Measurements from ENCODE around the gene DTD1. TPM values are rescaled to one million over a fixed set of nuclear protein-coding genes. Genes with fewer than 3 reads are reported as not detected.

The DTD1 gene
- polyA plus RNA-seq, 1 of the 3 experiments (the other 2 are of a cell fraction): 81.1 TPM

GRCh38 chr20:18666803-18667415, 79.1 kb downstream of the DTD1 start:
- Histone ChIP-seq H3K9me2 (no peaks in the 10 kb centered on the region), H3K27ac (ENCODE audit: low read depth in 2 of 2, low read length in 1 of 2) (no peak overlapping the region), H3K4me1 (ENCODE audit: control insufficient read depth in 1 of 2, insufficient read depth in 2 of 2, low read depth in 1 of 2, low read length in 1 of 2) (peaks cover 0 to 23% of the 10 kb centered on the region in 2 experiments; a peak in 2 of 4 replicates), H3K9ac (no peak overlapping the region), H3F3A (replicated peaks; ENCODE audit: insufficient read depth) (no peaks in the 10 kb centered on the region), H4K20me1 (ENCODE audit: insufficient read depth) (no peaks in the 10 kb centered on the region), H2AFZ (ENCODE audit: low read depth) (no peak overlapping the region), H3K27me3 (ENCODE audit: insufficient read depth) (no peaks in the 10 kb centered on the region), H3K79me2 (ENCODE audit: insufficient read depth) (no peaks in the 10 kb centered on the region), H3K9me3 (no peaks in the 10 kb centered on the region), H3K36me3 (replicated peaks in 1 of 2; ENCODE audit: control insufficient read depth in 1 of 2, insufficient read depth in 2 of 2, low read length in 1 of 2) (no peaks in the 10 kb centered on the region), H3K4me3 (ENCODE audit: low read depth in 2 of 2, low read length in 1 of 2) (no peak overlapping the region), H3K4me2 (no peak overlapping the region)
- WGBS (ENCODE audit: low lambda C conversion rate): 78% methylated on average over 8 of the region's 9 CpGs
- peak; percentile 37; the same call in 1 of the 2 replicates for TF ChIP-seq TCF12 (IDR thresholded peaks at IDR 0.05)
- TF ChIP-seq GABPA (IDR thresholded peaks at IDR 0.05; ENCODE audit: low read depth): no peak
- peak; percentile 12 for DNase-seq
- ChIA-PET CTCF (interaction anchor here (0.6 kb wide), 1 partner anchor 307 kb away, joined by 3 read pairs; no protein-coding TSS in a partner anchor), POLR2A (no interaction called here)

GRCh38 chr20:18669241-18670019, 81.6 kb downstream of the DTD1 start:
- no peak for DNase-seq
- CTCF ChIA-PET: interaction anchor here (0.7 to 1.6 kb wide), 3 partner anchors 18 to 37 kb away, joined by 3 to 7 read pairs (median 3); no protein-coding TSS in a partner anchor
- WGBS (ENCODE audit: low lambda C conversion rate): 92% methylated on average over 14 of the region's 15 CpGs
- TF ChIP-seq FOXJ3 (CRISPR knock-in tag; IDR thresholded peaks at IDR 0.05) (no peak), MEF2A (IDR thresholded peaks at IDR 0.05; ENCODE audit: borderline replicate concordance, low read depth) (no peak), NRF1 (IDR thresholded peaks at IDR 0.05; ENCODE audit: low read depth, low read length) (no peak), CHD2 (IDR thresholded peaks at IDR 0.05; ENCODE audit: low read length, partially characterized antibody) (no peak), YY1 (IDR thresholded peaks at IDR 0.05; ENCODE audit: low read depth) (no peak), RXRA (IDR thresholded peaks at IDR 0.05; ENCODE audit: borderline replicate concordance, low read depth) (no peak), POLR2AphosphoS5 (IDR thresholded peaks at IDR 0.05; ENCODE audit: low read depth, low read length) (no peak), TEAD4 (IDR thresholded peaks at IDR 0.05; ENCODE audit: borderline replicate concordance, insufficient read depth) (no peak), SMC3 (IDR thresholded peaks at IDR 0.05; ENCODE audit: low read depth, low read length) (no peak), SIN3A (IDR thresholded peaks at IDR 0.05; ENCODE audit: borderline replicate concordance, low read depth, low read length) (no peak), CTCF (IDR thresholded peaks at IDR 0.05) (no peak), JUND (IDR thresholded peaks at IDR 0.05) (no peak), TCF12 (IDR thresholded peaks at IDR 0.05) (no peak), IRF3 (IDR thresholded peaks at IDR 0.05; ENCODE audit: low read depth, low read length) (no peak), REST (IDR thresholded peaks at IDR 0.05; ENCODE audit: low read depth, low read length) (no peak), USF2 (IDR thresholded peaks at IDR 0.05; ENCODE audit: borderline replicate concordance, low read depth, low read length) (no peak), MXI1 (IDR thresholded peaks at IDR 0.05; ENCODE audit: low read depth, low read length) (no peak), RAD21 (IDR thresholded peaks at IDR 0.05; ENCODE audit: low read length) (no peak), ELF1 (IDR thresholded peaks at IDR 0.05) (no peak)

More at GRCh38 chr20:18669241-18670019, 81.6 kb downstream of the DTD1 start:
- no peak overlapping the region for H2AFZ ChIP-seq (ENCODE audit: low read depth)
- no peaks in the 10 kb centered on the region for H3F3A ChIP-seq (replicated peaks; ENCODE audit: insufficient read depth)
- no peaks in the 10 kb centered on the region for H3K36me3 ChIP-seq (replicated peaks in 1 of 2; ENCODE audit: control insufficient read depth in 1 of 2, insufficient read depth in 2 of 2, low read length in 1 of 2)
- no peaks in the 10 kb centered on the region for H4K20me1 ChIP-seq (ENCODE audit: insufficient read depth)
- H3K9me3 ChIP-seq: no peaks in the 10 kb centered on the region
- H3K9ac ChIP-seq: no peak overlapping the region
- POLR2A ChIA-PET: no interaction called here
- no peaks in the 10 kb centered on the region for H3K27me3 ChIP-seq (ENCODE audit: insufficient read depth)
- H3K4me2 ChIP-seq: no peak overlapping the region
- H3K79me2 ChIP-seq (ENCODE audit: insufficient read depth): no peaks in the 10 kb centered on the region
- H3K4me1 ChIP-seq (ENCODE audit: control insufficient read depth in 1 of 2, insufficient read depth in 2 of 2, low read depth in 1 of 2, low read length in 1 of 2): peaks cover 0 to 23% of the 10 kb centered on the region in 2 experiments; a peak in 2 of 4 replicates
- H3K27ac ChIP-seq (ENCODE audit: low read depth in 2 of 2, low read length in 1 of 2): no peak overlapping the region
- H3K9me2 ChIP-seq: no peaks in the 10 kb centered on the region
- H3K4me3 ChIP-seq (ENCODE audit: low read depth in 2 of 2, low read length in 1 of 2): no peak overlapping the region
